Suprapubic skin (tissue), 4 donors: Measurements from ENCODE around the gene PIP5K1B. TPM values are rescaled to one million over a fixed set of nuclear protein-coding genes. Genes with fewer than 3 reads are reported as not detected.

ENCODE experiments used
- DNase-seq, 2 donors: peaks; one replicate each; pipeline ENCODE4 v3.0.0-alpha.2; 2019; ENCODE audit warnings: low spot score in 2 of 2
- H3K27ac ChIP-seq: fragments of 200-600 bp; sonication (generic); one replicate; pipeline ENCODE4 v1.5.1; 2019
- H3K27me3 ChIP-seq: fragments of 200-600 bp; sonication (generic); one replicate; pipeline ENCODE4 v1.5.1; 2019
- H3K36me3 ChIP-seq: fragments of 200-600 bp; sonication (generic); one replicate; pipeline ENCODE4 v1.5.1; 2019
- H3K4me1 ChIP-seq: fragments of 200-600 bp; sonication (generic); one replicate; pipeline ENCODE4 v1.5.1; 2019
- H3K4me3 ChIP-seq: fragments of 200-600 bp; sonication (generic); one replicate; pipeline ENCODE4 v1.5.1; 2019; ENCODE audit warnings: mild to moderate bottlenecking
- H3K9me3 ChIP-seq: fragments of 200-600 bp; sonication (generic); one replicate; pipeline ENCODE4 v1.5.1; 2019
- CTCF ChIP-seq, 2 donors: fragments of 200-600 bp in 1 of 2; fragments of 450-650 bp in 1 of 2; sonication (generic) in 1 of 2; IDR thresholded peaks; one replicate each; pipeline ENCODE4 v1.5.1; 2016 to 2019; ENCODE audit warnings: antibody characterized with exemption in 2 of 2, mild to moderate bottlenecking in 1 of 2, moderate library complexity in 1 of 2
- EP300 ChIP-seq: sonication (generic); formaldehyde crosslinking; IDR thresholded peaks from one replicate; pipeline ENCODE4 v1.6.1; 2017; ENCODE audit warnings: antibody characterized with exemption
- POLR2A ChIP-seq, 2 donors: fragments of 450-650 bp; IDR thresholded peaks; one replicate each; pipeline ENCODE4 v1.6.1; 2017; ENCODE audit warnings: antibody characterized with exemption in 2 of 2, mild to moderate bottlenecking in 2 of 2, moderate library complexity in 2 of 2
- POLR2AphosphoS5 ChIP-seq, 3 donors: sonication (generic); formaldehyde crosslinking; IDR thresholded peaks; one replicate each; pipeline ENCODE4 v1.6.1; 2017; ENCODE audit warnings: antibody characterized with exemption in 3 of 3
- WGBS: methylation state at CpG from one replicate; pipeline ENCODE4 v1.1.5; 2018; 5-methylcytosine and 5-hydroxymethylcytosine counted together
- total RNA-seq, 4 donors: library from RNA; depleted of rRNA; stranded (reverse); fragments of >200 nt; gene quantifications; one replicate each; pipeline ENCODE4 v1.1.0, GENCODE V29; 2016

Gene PIP5K1B
- total RNA-seq, 4 donors from 2014 or later: 1.7 to 7.8 (median 3.4) TPM

- TF ChIP-seq POLR2AphosphoS5 (IDR thresholded peaks at IDR 0.05) (no peak), EP300 (no peak), CTCF (IDR thresholded peaks at IDR 0.05) (no peak), POLR2A (IDR thresholded peaks at IDR 0.05) (no peak)
- DNase-seq: no peak
- no peaks in the 10 kb centered on the region for H3K36me3 ChIP-seq
- H3K27me3 ChIP-seq: peaks cover 48% of the 10 kb centered on the region
- no peaks in the 10 kb centered on the region for H3K9me3 ChIP-seq
- no peak overlapping the region for H3K4me3 ChIP-seq
- no peak overlapping the region for H3K27ac ChIP-seq
- peaks cover 21% of the 10 kb centered on the region for H3K4me1 ChIP-seq
- 84% methylated on average over 3 of the region's 3 CpGs for WGBS
These were observed 2.5 kb upstream of the PIP5K1B start for GRCh38 chr9:68702493-68702892.

GRCh38 chr9:68703672-68704071 lies 1.4 kb upstream of the PIP5K1B start:
- H3K4me3 ChIP-seq: no peak overlapping the region
- TF ChIP-seq CTCF (IDR thresholded peaks at IDR 0.05) (no peak), POLR2A (IDR thresholded peaks at IDR 0.05) (no peak), EP300 (no peak), POLR2AphosphoS5 (IDR thresholded peaks at IDR 0.05) (no peak)
- H3K27ac ChIP-seq: no peak overlapping the region
- peaks cover 21% of the 10 kb centered on the region for H3K4me1 ChIP-seq
- no peaks in the 10 kb centered on the region for H3K9me3 ChIP-seq
- H3K36me3 ChIP-seq: no peaks in the 10 kb centered on the region
- peaks cover 57% of the 10 kb centered on the region for H3K27me3 ChIP-seq
- 66% methylated on average over 6 of the region's 6 CpGs for whole genome bisulfite sequencing
- no peak for DNase-seq

- H3K27ac ChIP-seq: peak overlapping the region; percentile 67
- H3K27me3 ChIP-seq: peaks cover 57% of the 10 kb centered on the region
- TF ChIP-seq EP300 (no peak), POLR2AphosphoS5 (IDR thresholded peaks at IDR 0.05) (no peak), CTCF (IDR thresholded peaks at IDR 0.05) (no peak), POLR2A (IDR thresholded peaks at IDR 0.05) (no peak)
- H3K36me3 ChIP-seq: no peaks in the 10 kb centered on the region
- H3K4me3 ChIP-seq: peak overlapping the region; percentile 76
- DNase-seq: no peak
- no peaks in the 10 kb centered on the region for H3K9me3 ChIP-seq
- 6% methylated on average over 9 of the region's 11 CpGs for WGBS
- H3K4me1 ChIP-seq: peaks cover 21% of the 10 kb centered on the region
These were observed 584 bp upstream of the PIP5K1B start for GRCh38 chr9:68704498-68704813.

GRCh38 chr9:68705531-68706362 lies 707 bp downstream of the PIP5K1B start:
- H3K27me3 ChIP-seq: peaks cover 57% of the 10 kb centered on the region
- 0% methylated on average over 14 of the region's 62 CpGs for WGBS
- H3K9me3 ChIP-seq: no peaks in the 10 kb centered on the region
- H3K4me3 ChIP-seq: peak overlapping the region; percentile 76
- no peaks in the 10 kb centered on the region for H3K36me3 ChIP-seq
- TF ChIP-seq CTCF (IDR thresholded peaks at IDR 0.05): no peak
- no peak for TF ChIP-seq POLR2A (IDR thresholded peaks at IDR 0.05)
- TF ChIP-seq POLR2AphosphoS5 (IDR thresholded peaks at IDR 0.05): no peak
- TF ChIP-seq EP300: no peak
- DNase-seq: no peak
- H3K27ac ChIP-seq: peak overlapping the region; percentile 67
- H3K4me1 ChIP-seq: peaks cover 21% of the 10 kb centered on the region

GRCh38 chr9:68706363-68707201 lies 1.5 kb downstream of the PIP5K1B start:
- no peaks in the 10 kb centered on the region for H3K36me3 ChIP-seq
- H3K9me3 ChIP-seq: no peaks in the 10 kb centered on the region
- peak overlapping the region; percentile 76 for H3K4me3 ChIP-seq
- WGBS: 27% methylated on average over 19 of the region's 19 CpGs
- TF ChIP-seq POLR2AphosphoS5 (IDR thresholded peaks at IDR 0.05) (no peak), EP300 (no peak), CTCF (IDR thresholded peaks at IDR 0.05) (no peak), POLR2A (IDR thresholded peaks at IDR 0.05) (no peak)
- peaks cover 56% of the 10 kb centered on the region for H3K27me3 ChIP-seq
- no peak for DNase-seq
- H3K27ac ChIP-seq: no peak overlapping the region
- peaks cover 21% of the 10 kb centered on the region for H3K4me1 ChIP-seq
